Smooth muscle cell (in vitro differentiated cells): ENCODE results near the gene LAMC1. TPM values are rescaled to one million over a fixed set of nuclear protein-coding genes. Genes with fewer than 3 reads are reported as not detected.

Experiments used
- DNase-seq: peaks from one replicate; lab custom pipeline; 2025; ENCODE audit not compliant: unreplicated experiment; lab: John Stamatoyannopoulos, UW
- H2AFZ ChIP-seq: fragments of 200-600 bp; sonication (generic); 2 replicates; pipeline ENCODE4 v1.6.0; 2016; ENCODE audit warnings: antibody characterized with exemption, low read depth, mild to moderate bottlenecking
- H3F3A ChIP-seq: fragments of 200-600 bp; sonication (generic); 2 replicates; pipeline ENCODE4 v1.6.0; 2017; ENCODE audit warnings: antibody characterized with exemption, low read depth
- H3K27ac ChIP-seq: fragments of 200-600 bp; sonication (generic); 2 replicates; pipeline ENCODE4 v1.5.1; 2016; ENCODE audit warnings: low read depth, mild to moderate bottlenecking
- H3K27me3 ChIP-seq: fragments of 200-600 bp; sonication (generic); 2 replicates; pipeline ENCODE4 v1.6.1; 2016; ENCODE audit warnings: low read depth, mild to moderate bottlenecking
- H3K36me3 ChIP-seq: fragments of 200-600 bp; sonication (generic); 2 replicates; pipeline ENCODE4 v1.5.1; 2016; ENCODE audit warnings: low read depth
- H3K4me1 ChIP-seq: fragments of 200-600 bp; sonication (generic); 2 replicates; pipeline ENCODE4 v1.5.1; 2016; ENCODE audit warnings: low read depth
- H3K4me2 ChIP-seq: fragments of 200-600 bp; sonication (generic); 2 replicates; pipeline ENCODE4 v1.6.0; 2016; ENCODE audit warnings: mild to moderate bottlenecking
- H3K4me3 ChIP-seq: fragments of 200-600 bp; sonication (generic); 2 replicates; pipeline ENCODE4 v1.5.1; 2016; ENCODE audit warnings: mild to moderate bottlenecking
- H3K79me2 ChIP-seq: fragments of 200-600 bp; sonication (generic); 2 replicates; pipeline ENCODE4 v1.6.0; 2016; ENCODE audit warnings: low read depth, mild to moderate bottlenecking
- H3K9ac ChIP-seq: fragments of 200-600 bp; sonication (generic); 2 replicates; pipeline ENCODE4 v1.6.0; 2016; ENCODE audit warnings: low read depth
- H3K9me3 ChIP-seq: fragments of 200-600 bp; sonication (generic); replicated peaks from 2 replicates; pipeline ENCODE4 v1.5.1; 2016; ENCODE audit warnings: low read depth
- H4K20me1 ChIP-seq: fragments of 200-600 bp; sonication (generic); 2 replicates; pipeline ENCODE4 v1.6.0; 2016; ENCODE audit warnings: low read depth
- WGBS: methylation state at CpG from one replicate; pipeline ENCODE4 v1.1.7; 2016; ENCODE audit warnings: low lambda C conversion rate; 5-methylcytosine and 5-hydroxymethylcytosine counted together
- polyA plus RNA-seq: library from polyadenylated mRNA; unstranded; fragments of >200 nt; fragmentation: Nextera tagmentation; extraction: Ambion mirVana; gene quantifications from 2 replicates; pipeline ENCODE4 v1.2.1, GENCODE V29; 2016
- total RNA-seq: library from RNA; depleted of rRNA; stranded (reverse); fragments of >200 nt; gene quantifications from 2 replicates; pipeline ENCODE4 v1.2.3, GENCODE V29; 2014
- TF ChIP-seq, protein P1 (sequence below): fragments of 200-600 bp; sonication (generic); IDR thresholded peaks from 2 replicates; pipeline ENCODE4 v1.5.1; 2017; ENCODE audit warnings: borderline replicate concordance, mild to moderate bottlenecking, antibody characterized with exemption; ENCODE audit not compliant: insufficient read depth, poor library complexity, severe bottlenecking

Gene LAMC1
- total and polyA plus RNA-seq, 2 experiments from 2014 or later = 64.9 to 137 TPM

DNA sequence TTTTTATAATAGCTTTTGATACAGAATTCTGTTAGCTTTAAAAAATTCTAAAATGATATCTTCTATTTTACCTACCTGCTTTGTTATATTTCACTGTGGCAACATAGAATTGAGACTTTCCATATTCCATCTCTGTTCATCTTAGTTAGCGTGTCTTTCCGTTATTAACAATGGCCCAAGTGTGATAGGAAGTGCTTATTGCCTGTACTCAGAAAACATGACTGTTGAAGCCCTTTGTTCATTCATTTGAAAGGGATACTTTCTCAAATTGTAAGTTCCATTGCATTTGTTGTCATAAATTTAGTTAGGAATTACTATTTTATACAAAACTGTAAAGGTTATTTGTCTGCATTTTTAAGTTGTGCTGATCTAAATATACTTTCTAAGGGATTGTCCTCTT lies 73.1 kb downstream of the LAMC1 start:
- DNase-seq = no peak
- no peak overlapping the region for H2AFZ ChIP-seq
- H3K36me3 ChIP-seq = no peaks in the 10 kb centered on the region
- no peak overlapping the region for H3K4me3 ChIP-seq
- H3K9me3 ChIP-seq = no peaks in the 10 kb centered on the region
- H4K20me1 ChIP-seq = peaks cover 51% of the 10 kb centered on the region
- H3K27ac ChIP-seq = peak overlapping the region; percentile 86
- H3K27me3 ChIP-seq = no peaks in the 10 kb centered on the region
- peaks cover 27% of the 10 kb centered on the region for H3F3A ChIP-seq
- H3K9ac ChIP-seq = no peak overlapping the region
- H3K4me1 ChIP-seq = peaks cover 47% of the 10 kb centered on the region
- 93% methylated on average over 2 of the region's 2 CpGs for WGBS
- TF ChIP-seq, protein P1, sequence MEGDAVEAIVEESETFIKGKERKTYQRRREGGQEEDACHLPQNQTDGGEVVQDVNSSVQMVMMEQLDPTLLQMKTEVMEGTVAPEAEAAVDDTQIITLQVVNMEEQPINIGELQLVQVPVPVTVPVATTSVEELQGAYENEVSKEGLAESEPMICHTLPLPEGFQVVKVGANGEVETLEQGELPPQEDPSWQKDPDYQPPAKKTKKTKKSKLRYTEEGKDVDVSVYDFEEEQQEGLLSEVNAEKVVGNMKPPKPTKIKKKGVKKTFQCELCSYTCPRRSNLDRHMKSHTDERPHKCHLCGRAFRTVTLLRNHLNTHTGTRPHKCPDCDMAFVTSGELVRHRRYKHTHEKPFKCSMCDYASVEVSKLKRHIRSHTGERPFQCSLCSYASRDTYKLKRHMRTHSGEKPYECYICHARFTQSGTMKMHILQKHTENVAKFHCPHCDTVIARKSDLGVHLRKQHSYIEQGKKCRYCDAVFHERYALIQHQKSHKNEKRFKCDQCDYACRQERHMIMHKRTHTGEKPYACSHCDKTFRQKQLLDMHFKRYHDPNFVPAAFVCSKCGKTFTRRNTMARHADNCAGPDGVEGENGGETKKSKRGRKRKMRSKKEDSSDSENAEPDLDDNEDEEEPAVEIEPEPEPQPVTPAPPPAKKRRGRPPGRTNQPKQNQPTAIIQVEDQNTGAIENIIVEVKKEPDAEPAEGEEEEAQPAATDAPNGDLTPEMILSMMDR = no peak
- H3K4me2 ChIP-seq = peak overlapping the region; percentile 72
- peaks cover 71% of the 10 kb centered on the region for H3K79me2 ChIP-seq

DNA sequence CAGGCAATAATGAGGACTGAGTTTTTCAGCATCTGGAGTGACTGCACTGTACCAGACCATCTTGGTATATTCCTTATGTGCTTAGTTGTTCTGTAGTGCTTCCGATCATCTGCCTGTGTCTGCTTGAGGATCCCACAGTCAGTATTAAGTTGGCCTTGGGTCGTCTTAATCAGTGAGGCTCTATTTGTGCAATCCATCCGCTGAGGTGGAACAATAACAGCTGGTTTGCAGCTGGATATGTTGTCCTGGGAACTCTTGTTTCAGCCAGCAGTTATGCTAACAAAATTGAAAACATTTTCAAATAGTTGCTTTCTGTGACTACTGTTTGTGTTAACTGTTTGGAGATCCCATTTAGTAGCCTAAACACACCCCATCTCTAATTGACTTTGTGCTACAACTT lies 73.7 kb downstream of the LAMC1 start:
- Histone ChIP-seq H3K27ac (peak overlapping the region; percentile 86), H4K20me1 (peaks cover 56% of the 10 kb centered on the region), H3K4me2 (peak overlapping the region; percentile 72), H3K9me3 (no peaks in the 10 kb centered on the region), H3K79me2 (peaks cover 65% of the 10 kb centered on the region), H3K36me3 (no peaks in the 10 kb centered on the region), H3K4me1 (peaks cover 47% of the 10 kb centered on the region), H3K4me3 (no peak overlapping the region), H2AFZ (no peak overlapping the region), H3F3A (peaks cover 30% of the 10 kb centered on the region), H3K9ac (peak overlapping the region; percentile 6), H3K27me3 (no peaks in the 10 kb centered on the region)
- 21% methylated on average over 3 of the region's 3 CpGs for WGBS
- TF ChIP-seq, protein P1 = no peak
- DNase-seq = no peak

DNA sequence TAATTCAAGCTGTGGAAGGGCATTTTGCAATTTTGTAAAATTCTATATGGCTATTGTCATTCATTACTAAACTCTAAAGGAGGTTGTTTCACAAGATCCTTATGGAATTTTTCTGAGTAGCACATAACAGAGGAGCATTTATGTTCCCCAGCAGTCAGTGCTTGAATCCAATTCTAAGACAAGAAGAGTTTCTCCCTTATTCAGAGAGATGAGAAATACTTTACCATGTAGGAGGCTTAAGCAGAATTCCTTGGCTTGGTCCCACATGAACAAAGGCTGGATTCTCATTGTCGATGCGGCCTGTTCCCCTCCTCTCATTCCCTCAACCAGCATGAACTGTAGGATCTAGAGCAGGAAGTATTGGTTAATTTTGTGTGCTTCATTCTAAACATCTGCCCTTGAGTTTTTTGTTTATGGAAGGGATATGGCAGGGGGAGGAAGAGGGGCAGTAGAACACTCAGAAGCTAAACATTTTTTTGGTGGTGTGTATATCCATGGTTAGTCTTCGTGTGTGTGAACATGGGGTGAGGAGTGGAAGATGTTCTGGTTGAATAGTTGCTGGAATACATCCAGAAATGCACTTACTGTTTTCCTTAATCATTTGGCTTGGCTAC lies 74.3 kb downstream of the LAMC1 start:
- WGBS = 29% methylated on average over 3 of the region's 3 CpGs

More for the DNA sequence above, 74.3 kb downstream of the LAMC1 start:
- no peaks in the 10 kb centered on the region for H3K9me3 ChIP-seq
- TF ChIP-seq, protein P1 = no peak
- H3K79me2 ChIP-seq = peaks cover 66% of the 10 kb centered on the region
- H3K27me3 ChIP-seq = no peaks in the 10 kb centered on the region
- no peaks in the 10 kb centered on the region for H3K36me3 ChIP-seq
- H3K4me3 ChIP-seq = no peak overlapping the region
- H3K27ac ChIP-seq = peak overlapping the region; percentile 86
- H3K4me1 ChIP-seq = peaks cover 46% of the 10 kb centered on the region
- peak overlapping the region; percentile 72 for H3K4me2 ChIP-seq
- H4K20me1 ChIP-seq = peaks cover 63% of the 10 kb centered on the region
- no peak overlapping the region for H2AFZ ChIP-seq
- H3F3A ChIP-seq = peaks cover 30% of the 10 kb centered on the region
- peak overlapping the region; percentile 6 for H3K9ac ChIP-seq
- DNase-seq = no peak
